ENCODE results near the gene MRPS14.

MRPS14 gene

DNA sequence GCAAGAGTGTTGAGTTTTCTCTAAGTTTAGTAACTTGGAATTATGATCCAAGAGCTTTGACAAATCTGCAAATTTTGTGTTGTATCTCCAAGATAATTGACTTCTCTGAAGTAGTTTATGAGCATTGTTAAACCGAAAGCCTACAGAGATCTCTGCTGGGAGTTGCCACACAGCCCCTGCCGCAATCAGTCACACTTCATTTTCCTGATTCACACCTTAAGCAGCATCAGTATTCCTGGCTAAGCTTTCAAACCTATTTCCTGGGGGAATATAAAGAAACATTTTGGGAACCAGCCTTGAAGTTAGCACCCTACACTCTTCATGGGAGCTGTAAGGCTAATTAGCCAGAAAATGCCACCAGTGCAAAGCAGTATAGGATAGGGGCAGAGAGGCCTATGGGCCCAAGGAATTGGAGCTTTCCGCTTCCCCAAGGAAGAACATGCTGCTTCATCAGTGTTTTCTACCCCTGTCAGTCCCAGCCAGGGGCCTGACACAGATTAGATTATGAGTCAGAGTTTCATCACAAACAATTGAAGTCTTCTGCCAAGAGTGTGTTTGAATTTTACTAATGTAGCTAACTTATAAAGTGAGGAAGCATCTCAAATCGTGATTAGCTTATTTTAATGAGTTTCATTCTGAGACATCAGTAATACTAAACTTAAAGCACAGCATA lies 46.7 kb downstream of the MRPS14 start:
- no peak for DNase-seq

DNA sequence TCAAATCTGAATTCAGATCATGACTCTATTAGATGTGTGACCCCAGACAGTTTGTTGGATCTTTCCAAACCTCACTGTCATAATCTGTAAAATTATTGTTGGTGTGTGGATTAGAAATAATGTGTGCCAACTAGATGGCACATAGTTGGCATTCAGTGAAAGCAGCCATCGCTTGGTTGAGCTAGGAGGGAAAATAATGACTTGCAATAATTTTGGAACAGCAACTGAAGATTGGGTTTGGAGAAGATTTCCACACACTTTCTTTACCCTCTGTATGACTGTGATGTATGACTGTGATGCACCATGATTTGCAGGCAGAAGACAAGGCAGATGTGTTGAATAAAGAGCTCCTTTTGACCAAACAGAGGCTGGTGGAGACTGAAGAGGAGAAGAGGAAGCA lies 47.5 kb downstream of the MRPS14 start:
- DNase-seq = no peak

DNA sequence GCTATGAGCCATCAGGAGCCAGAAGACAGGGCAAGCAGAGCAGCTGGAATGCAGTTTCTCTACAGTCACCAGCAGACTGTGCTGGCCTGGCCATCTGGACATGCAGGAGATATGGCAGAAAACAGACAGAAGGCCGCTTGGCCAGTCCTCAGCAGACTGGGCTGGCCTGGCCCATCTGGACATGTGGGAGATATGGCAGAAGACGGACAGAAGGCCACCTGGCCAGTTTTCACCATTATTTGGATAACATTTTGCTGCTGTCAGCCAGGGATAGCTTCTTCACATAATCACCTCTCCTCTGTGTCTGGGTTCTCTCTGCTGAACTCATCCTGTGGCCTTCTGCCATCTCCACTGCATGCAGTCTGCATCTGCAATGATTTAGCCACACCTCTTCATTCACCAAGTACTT lies 48.5 kb downstream of the MRPS14 start:
- no peak for DNase-seq

DNA sequence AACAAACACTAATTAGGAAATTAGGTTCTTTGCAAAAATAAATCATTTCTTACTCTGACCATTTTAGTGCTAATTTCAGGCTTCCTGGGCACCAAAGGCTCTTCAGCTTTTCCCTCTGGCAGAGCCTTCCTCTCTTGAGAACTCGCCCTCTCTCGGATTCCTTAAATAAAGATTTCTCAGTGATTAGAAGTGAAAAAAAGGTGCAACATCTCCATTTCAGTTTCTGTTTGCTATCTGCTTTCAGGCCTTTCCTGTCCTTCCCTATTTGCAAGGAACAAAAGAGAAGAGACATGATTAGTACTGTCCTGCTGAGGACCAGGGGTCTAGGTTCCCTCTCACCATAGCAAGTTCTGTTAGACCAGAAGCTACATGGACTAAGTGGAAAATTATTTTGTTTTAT lies 51.3 kb downstream of the MRPS14 start:
- DNase-seq = no peak

DNA sequence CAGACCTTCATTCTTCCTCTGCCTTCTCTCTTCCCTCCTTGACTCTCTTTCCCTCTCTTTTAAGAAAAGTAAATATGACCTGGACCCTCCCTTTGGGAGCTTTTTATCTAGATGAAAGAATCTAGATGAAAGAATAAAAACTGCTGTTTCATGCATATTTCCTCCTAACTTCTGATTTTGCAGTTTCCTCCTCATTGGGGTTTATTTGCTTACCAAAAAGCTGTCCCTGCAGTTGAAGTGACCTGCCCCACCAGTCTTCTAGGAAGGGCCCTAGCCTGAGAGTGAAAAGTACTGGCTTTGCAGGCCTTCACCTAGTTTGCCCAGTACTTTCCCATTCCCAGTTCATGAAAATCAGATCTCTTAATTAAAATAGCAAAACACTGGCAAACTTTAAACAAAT lies 51.8 kb downstream of the MRPS14 start:
- DNase-seq = no peak

DNA sequence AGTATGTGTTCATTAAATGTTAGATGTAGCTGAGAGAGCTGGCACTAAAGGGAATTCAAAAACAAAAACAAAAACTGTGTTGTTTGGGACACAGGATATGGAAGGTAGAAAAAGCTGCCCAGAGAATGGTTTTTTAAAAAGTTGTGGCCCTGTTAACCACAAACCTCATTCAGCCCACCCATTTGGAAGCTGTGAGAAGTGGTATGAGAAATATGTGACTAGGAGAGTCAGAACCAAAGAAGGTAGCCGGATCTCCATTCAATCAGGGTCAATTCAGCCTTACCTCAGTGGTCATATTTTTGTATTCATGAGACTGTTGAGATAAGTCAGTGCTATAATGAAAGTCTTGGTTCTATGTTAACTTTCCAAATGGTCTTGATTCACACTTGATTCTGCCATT lies 53.2 kb downstream of the MRPS14 start:
- no peak for DNase-seq

DNA sequence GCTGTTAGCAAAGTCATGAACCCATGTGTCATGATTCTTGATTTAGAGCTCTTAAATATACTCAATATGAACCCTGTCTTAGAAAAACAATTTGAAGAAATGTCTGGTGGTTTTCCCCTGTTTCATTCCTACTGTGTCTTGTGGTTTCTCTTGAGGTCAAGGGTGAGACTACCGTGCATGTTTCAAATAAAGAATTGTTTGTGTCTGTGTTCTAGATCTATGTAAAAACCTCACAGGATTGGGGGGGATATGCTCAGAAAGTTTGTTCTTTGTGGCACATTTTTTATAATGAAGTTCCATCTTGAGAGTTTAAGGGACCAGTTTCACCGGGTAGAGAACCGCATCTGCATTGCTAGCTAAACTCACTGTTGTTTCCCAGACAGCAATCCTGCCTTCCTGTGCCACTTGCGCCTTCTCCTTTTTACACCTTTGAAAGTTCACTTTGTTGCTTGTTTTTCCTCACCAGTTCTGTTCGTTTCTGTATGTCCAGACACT lies 54.4 kb downstream of the MRPS14 start:
- DNase-seq = no peak

DNA sequence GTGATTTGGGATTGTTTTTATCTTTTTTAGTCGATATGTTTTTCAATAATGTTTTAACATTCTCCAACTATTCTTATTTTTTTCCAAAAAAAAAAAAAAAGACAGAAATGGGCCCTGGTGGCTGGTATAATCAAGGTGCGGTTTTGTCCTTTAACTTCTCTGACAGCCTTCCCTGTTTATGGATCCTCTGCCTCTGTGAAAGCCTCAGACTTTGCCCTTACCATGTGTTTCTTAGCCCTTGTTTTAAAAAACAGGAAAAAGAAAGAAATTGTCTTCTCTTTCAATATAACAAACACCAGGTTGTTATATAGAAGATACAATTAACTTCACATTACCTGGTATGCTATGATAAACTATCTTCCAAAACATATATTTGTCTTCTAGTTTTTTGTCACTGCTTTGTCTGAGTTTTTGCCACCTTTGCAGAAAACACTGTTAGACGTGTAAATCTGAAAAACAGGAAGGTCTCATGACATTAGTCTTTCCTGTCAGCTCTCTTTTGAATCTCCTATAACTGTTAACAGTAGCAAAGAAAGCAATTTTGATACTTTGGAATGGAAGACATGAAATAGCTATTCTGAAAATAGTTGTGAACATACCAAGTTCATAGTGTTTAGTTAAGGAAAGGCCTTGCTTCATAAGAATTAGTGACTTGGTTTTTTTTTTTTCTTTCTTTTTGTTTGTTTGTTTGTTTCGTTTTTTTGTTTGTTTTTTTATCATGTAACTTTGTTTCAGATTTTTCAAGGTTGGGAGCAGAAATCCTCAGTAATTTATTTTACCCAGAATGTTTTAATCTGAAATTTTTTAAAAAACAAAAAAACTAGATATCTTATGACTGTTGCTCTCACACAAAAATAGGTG lies 55.1 kb downstream of the MRPS14 start:
- no peak for DNase-seq

DNA sequence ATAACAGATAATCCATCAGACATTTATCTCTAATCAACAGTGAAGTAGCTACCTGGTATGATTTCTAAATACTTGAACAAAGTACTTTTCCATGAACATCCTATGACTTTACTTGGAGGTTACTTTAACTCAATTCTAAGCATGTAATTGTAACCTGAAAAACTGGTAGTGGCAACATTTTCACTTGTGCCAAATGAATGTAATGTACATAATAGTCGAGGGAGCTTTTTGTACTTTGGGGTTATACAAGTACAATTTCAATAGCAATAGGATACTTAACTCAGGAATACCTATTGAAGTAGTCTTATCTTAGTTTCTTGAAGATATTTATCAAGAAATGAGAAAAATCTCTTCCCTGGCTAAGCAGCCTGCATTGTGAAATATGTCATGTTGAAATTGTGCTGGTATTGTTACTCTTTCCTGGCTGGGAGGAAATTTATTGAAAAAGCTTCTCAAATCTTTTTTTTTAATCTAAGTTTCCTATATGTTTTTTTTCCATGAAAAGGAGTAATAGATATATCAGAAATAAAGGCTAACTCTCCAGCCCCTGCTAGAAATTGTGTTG lies 57.1 kb downstream of the MRPS14 start:
- DNase-seq = no peak

DNA sequence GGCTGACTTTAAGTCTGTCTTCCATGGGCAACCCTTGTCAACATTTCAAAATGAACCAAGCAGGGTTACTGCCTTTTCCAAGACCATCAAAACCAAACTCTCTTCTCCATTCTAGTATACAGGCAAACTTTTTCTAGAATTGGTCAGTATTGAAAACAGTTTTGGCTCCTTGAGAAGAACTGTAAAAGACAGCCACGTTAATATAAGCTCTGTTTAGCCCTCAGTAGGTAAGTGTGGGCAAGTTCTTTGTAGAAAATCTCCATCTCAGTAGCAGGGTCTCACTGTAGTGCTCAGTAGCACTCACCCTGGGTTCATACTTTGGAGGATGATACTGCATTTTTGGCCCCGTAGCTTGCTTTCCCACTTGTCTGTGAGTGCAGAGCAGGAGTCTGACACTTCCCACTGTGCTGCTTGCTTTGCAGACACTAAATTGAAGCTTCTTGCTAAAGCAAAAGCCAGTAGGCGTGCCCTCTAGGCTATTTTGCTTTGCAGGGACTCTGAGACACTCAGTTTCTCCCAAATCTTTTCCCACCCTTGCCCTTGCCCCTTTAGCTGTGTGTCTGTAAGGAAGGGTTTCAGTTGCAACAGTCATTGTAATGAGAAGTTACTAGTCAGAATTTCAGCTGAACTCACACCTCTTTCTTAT lies 57.7 kb downstream of the MRPS14 start:
- peak; percentile 42 for DNase-seq

DNA sequence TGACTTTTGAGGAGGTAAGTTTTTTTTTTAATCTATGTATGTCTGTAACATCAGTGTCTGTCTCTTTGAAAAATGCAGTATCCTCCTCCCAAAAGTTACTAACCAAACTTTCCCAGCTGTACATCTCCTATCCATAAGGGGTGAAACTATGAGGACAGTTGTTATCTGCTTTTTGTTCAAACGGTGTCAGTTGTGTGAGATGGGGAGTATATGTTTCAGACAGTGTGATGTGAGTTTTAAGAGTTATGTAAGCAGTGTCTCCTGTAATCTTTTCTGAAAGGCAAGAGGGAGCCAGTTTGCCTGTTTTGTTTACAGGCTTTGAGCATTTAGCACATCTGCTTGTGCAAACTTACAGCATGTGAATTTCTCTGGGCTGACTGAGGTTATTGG lies 58.3 kb downstream of the MRPS14 start:
- peak; percentile 51 for DNase-seq

DNA sequence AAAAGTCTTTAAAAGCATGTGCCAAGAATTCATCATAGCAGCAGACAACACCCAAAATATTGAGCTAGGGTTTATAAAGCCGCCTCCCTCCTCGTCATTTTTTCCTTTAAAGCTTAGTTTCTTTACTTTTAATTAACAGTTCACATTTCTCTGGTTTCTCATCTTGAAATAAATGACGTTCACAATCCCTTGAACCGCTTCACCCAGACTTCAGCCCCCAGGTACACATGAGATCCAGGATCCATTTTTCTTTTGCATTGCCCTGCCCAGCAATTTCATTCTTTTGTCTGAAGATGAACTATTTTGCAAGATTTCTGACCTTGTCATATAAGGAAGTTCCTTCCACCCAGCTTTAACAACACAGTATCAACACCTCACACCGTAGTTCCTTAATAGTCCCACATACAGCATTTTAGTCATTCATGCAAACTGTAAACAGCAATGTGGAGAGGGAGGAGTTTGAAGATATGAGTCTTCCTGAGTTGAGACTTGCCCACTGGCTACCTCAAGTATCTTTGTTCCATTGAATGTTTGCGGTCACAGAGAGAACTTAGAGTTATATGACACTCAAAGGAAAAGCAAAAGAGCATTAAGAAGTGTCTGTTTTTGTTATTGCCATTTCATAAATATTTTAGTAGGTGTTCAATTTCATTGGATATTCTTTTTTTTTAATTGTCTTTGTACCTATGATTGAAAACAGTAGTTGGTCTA lies 58.8 kb downstream of the MRPS14 start:
- peak; percentile 88 for DNase-seq

DNA sequence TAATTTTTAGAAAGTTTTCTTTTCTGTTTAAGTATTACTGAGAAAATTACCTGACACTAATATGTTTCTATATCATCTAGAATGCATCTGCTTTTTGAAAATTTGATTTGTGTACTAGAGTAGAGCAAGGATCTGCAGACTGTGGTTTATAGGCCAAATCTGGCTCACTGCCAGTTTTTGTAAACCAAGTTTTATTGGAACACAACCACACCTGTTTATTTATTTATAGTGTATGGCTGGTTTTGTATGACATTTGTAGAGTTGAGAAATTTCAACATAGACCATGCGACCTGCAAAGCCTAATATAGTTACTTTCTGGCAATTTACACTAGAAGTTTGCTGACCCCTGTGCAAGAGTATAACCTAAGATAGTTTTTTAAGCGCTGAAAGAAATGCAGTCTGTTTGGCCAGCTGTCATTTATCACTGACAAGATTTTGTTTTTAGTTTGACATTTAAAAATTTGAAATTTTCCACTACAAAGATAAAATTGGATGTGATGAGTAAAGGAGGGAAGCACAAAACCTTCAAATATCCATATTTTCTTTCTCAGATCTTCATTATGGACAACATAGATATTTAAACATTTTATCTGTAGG lies 59.6 kb downstream of the MRPS14 start:
- peak; percentile 56 for DNase-seq

All from hematopoietic multipotent progenitor cell treated with erythropoietin and hydrocortisone succinate and interleukin-3 and kit ligand, for 8 days (in vitro differentiated cells).